GM19328 (cell line): Measurements from ENCODE around the gene NUDT19.
"Not testable (repeated sequence)": the region's sequence is repeated elsewhere in the genome, so short reads cannot be mapped to it uniquely, and the experiment has no call there.

ENCODE experiments used
- ATAC-seq: cut with Tn5 transposase; IDR thresholded peaks from one replicate; pipeline ENCODE4 v1.9.1; 2021; ENCODE audit warnings: mild to moderate bottlenecking, moderate library complexity; ENCODE audit not compliant: unreplicated experiment

NUDT19 gene

GRCh38 chr19:32674931-32675719, 16.5 kb upstream of the NUDT19 start, which contains the start of gene ANKRD27:
Gene ANKRD27 (minus strand): TSS chr19:32675180. CDS start chr19:32659015, 16,165 bp downstream.
- ATAC-seq, result peak; percentile 95

- no peak for ATAC-seq
Measured at GRCh38 chr19:32675720-32676185, 15.9 kb upstream of the NUDT19 start, which contains the start of gene RGS9BP. Gene RGS9BP (plus strand): TSS chr19:32675848. CDS start chr19:32676264, 416 bp downstream.

- no peak for ATAC-seq
Measured at GRCh38 chr19:32676186-32676894, 15.3 kb upstream of the NUDT19 start.

- no peak for ATAC-seq
Measured at GRCh38 chr19:32676895-32677359, 14.7 kb upstream of the NUDT19 start.

- ATAC-seq, result no peak
Measured at GRCh38 chr19:32677657-32678056, 14.0 kb upstream of the NUDT19 start.

- no peak for ATAC-seq
Measured at GRCh38 chr19:32680986-32681385, 10.6 kb upstream of the NUDT19 start.

GRCh38 chr19:32682317-32682716, 9.3 kb upstream of the NUDT19 start:
- no peak for ATAC-seq

- no peak for ATAC-seq
Measured at GRCh38 chr19:32686847-32687475, 4.7 kb upstream of the NUDT19 start.

GRCh38 chr19:32687681-32688080, 3.9 kb upstream of the NUDT19 start:
- ATAC-seq, result no peak

GRCh38 chr19:32688311-32688710, 3.3 kb upstream of the NUDT19 start:
- ATAC-seq, result no peak

- ATAC-seq, result peak; percentile 50
Measured at GRCh38 chr19:32691952-32692726, 518 bp downstream of the NUDT19 start.

GRCh38 chr19:32692727-32693061, 1.1 kb downstream of the NUDT19 start:
- no peak for ATAC-seq

GRCh38 chr19:32693151-32694108, 1.8 kb downstream of the NUDT19 start:
- ATAC-seq, result not testable (repeated sequence)

- ATAC-seq, result not testable (repeated sequence)
Measured at GRCh38 chr19:32694316-32694715, 2.7 kb downstream of the NUDT19 start.

- ATAC-seq, result not testable (repeated sequence)
Measured at GRCh38 chr19:32694851-32695250, 3.2 kb downstream of the NUDT19 start.

GRCh38 chr19:32695506-32695905, 3.9 kb downstream of the NUDT19 start:
- not testable (repeated sequence) for ATAC-seq

- ATAC-seq, result not testable (repeated sequence)
Measured at GRCh38 chr19:32696771-32697170, 5.2 kb downstream of the NUDT19 start.

GRCh38 chr19:32700129-32700528, 8.5 kb downstream of the NUDT19 start:
- not testable (repeated sequence) for ATAC-seq

GRCh38 chr19:32702010-32702409, 10.4 kb downstream of the NUDT19 start:
- no peak for ATAC-seq
